ENCODE results near the gene CCDC69.
A peak's percentile ranks its signal among the peaks of the same experiment; 100 is the strongest.
"Not testable (repeated sequence)": the region's sequence is repeated elsewhere in the genome, so short reads cannot be mapped to it uniquely, and the experiment has no call there.

The CCDC69 gene

GRCh38 chr5:151245680-151246219 lies 21.9 kb upstream of the CCDC69 start:
- DNase-seq (ENCODE audit: low spot score) = no peak

- no peak for DNase-seq (ENCODE audit: low spot score)
Measured at GRCh38 chr5:151244206-151244605, 20.3 kb upstream of the CCDC69 start.

GRCh38 chr5:151243564-151243963 lies 19.7 kb upstream of the CCDC69 start:
- DNase-seq (ENCODE audit: low spot score) = no peak

GRCh38 chr5:151243127-151243526 lies 19.2 kb upstream of the CCDC69 start:
- DNase-seq (ENCODE audit: low spot score) = no peak

- no peak for DNase-seq (ENCODE audit: low spot score)
Measured at GRCh38 chr5:151240924-151241635, 17.2 kb upstream of the CCDC69 start.

- DNase-seq (ENCODE audit: low spot score) = not testable (repeated sequence)
Measured at GRCh38 chr5:151240268-151240835, 16.5 kb upstream of the CCDC69 start.

- peak; percentile 65 for DNase-seq (ENCODE audit: low spot score)
Measured at GRCh38 chr5:151239237-151239861, 15.5 kb upstream of the CCDC69 start.

- DNase-seq (ENCODE audit: low spot score) = no peak
Measured at GRCh38 chr5:151238303-151238741, 14.4 kb upstream of the CCDC69 start.

- no peak for DNase-seq (ENCODE audit: low spot score)
Measured at GRCh38 chr5:151237685-151238084, 13.8 kb upstream of the CCDC69 start.

- DNase-seq (ENCODE audit: low spot score) = no peak
Measured at GRCh38 chr5:151236888-151237287, 13.0 kb upstream of the CCDC69 start.

GRCh38 chr5:151235239-151235571 lies 11.3 kb upstream of the CCDC69 start:
- DNase-seq (ENCODE audit: low spot score) = not testable (repeated sequence)

GRCh38 chr5:151234476-151235238 lies 10.8 kb upstream of the CCDC69 start:
- no peak for DNase-seq (ENCODE audit: low spot score)

GRCh38 chr5:151233616-151234085 lies 9.8 kb upstream of the CCDC69 start:
- DNase-seq (ENCODE audit: low spot score) = no peak

GRCh38 chr5:151231359-151231758 lies 7.5 kb upstream of the CCDC69 start:
- DNase-seq (ENCODE audit: low spot score) = no peak

- no peak for DNase-seq (ENCODE audit: low spot score)
Measured at GRCh38 chr5:151230048-151230680, 6.3 kb upstream of the CCDC69 start.

- DNase-seq (ENCODE audit: low spot score) = no peak
Measured at GRCh38 chr5:151228986-151229385, 5.1 kb upstream of the CCDC69 start.

GRCh38 chr5:151227918-151228447 lies 4.1 kb upstream of the CCDC69 start:
- DNase-seq (ENCODE audit: low spot score) = no peak

- no peak for DNase-seq (ENCODE audit: low spot score)
Measured at GRCh38 chr5:151225475-151225874, 1.6 kb upstream of the CCDC69 start.

GRCh38 chr5:151225071-151225470 lies 1.2 kb upstream of the CCDC69 start:
- no peak for DNase-seq (ENCODE audit: low spot score)

- DNase-seq (ENCODE audit: low spot score) = no peak
Measured at GRCh38 chr5:151224372-151224771, 480 bp upstream of the CCDC69 start.

GRCh38 chr5:151222790-151223446 lies 974 bp downstream of the CCDC69 start:
- DNase-seq (ENCODE audit: low spot score) = no peak

Data from kidney tubule cell (primary cell).